GM21825 (cell line): ENCODE measurements around the gene XXYLT1.

Experiments used
- ATAC-seq: cut with Tn5 transposase; IDR thresholded peaks from one replicate; pipeline ENCODE4 v1.9.1; 2021; ENCODE audit warnings: mild to moderate bottlenecking, moderate library complexity; ENCODE audit not compliant: unreplicated experiment

Gene XXYLT1

DNA sequence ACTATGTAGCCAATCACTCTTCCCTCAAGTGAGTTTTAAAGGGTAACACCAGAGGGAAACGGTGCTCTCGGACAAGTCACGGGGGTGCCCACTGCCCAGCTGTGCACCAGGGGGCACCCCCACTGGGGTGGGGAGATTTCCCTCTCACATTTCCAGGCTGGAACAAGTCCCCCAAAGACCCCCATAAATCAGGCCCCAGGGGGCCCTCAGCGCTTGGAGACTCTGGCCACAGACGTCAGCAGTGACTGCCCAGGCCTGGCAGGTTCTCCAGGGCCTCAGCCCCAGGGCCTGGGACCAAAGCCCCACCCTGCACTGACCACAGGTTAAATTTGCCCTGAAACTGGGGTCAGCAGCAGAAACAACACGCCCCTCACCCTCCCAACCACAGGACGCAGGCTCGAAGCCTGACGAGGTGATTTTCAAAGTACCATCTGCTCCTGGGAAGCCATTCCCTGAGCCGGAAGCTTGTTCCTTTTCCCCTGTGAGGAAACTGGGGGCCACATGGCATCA lies 17.0 kb downstream of the XXYLT1 start:
- no peak for ATAC-seq

DNA sequence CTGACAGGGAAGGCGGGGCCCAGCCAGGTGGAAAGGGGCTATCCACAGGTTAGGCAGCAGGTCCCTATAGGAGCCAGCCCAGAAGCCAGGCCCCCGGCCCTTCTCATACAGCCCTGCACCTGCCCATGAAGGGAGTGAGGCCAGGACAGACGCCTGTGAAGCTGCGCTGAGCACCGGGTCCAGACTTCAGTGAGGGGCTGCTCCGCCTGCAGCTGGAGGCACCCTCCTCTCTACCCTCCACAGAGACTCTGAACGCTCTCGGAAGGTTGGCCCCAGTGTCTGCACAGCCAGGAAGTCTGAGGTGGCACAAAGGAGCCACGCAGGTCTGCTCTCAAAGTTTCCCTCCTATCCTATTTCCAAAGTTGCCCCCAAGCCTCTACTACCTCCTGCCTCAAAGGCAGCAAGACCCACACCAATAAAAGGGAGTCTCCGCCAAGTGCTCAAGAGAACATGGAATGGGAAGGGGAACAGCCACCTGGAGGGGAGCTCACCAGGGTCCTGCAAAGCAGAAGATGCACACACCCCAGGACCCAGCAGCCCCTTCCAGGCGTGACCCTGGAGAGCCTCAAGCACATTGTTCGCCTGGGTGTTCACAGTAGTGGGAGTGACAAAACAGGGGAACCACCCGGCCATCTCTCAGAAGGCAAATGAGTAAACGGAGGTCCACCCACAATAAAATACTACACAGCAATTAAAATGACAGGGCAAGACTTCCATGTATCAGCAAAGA lies 19.5 kb downstream of the XXYLT1 start:
- ATAC-seq, result no peak

DNA sequence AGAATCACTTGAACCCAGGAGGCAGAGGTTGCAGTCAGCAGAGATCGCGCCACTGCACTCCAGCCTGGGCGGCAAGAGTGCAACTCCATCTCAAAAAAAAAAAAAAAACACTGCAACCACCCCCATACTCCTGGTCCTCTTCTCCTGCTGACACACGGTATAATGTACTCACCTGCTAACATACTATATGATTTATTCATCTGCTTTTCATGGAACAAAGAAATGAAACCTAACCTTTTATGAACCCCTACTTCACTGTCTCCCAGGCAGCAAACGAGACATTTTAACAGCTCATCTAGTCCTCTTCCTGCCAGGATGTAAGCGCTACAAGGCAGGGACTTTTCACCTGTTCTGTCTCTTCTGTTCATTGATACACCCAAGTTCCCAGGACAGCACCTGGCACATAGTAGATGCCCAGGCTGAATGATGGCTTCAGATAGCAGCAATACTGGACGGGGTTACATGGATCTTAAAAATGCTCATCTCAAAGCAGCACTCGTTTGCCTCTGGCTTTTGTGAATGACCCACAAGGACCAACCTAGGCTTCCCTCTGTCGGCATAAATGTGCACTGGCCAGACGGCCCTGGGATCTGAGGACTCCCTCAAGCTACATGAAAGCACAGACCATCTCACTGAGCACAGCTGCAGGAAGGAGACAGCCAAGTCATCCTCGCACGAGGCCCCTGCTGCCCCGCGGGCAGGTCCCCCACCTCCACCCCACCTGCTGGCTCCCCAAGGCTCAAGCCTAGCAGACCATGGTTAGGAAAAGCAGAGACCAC lies 20.3 kb downstream of the XXYLT1 start:
- ATAC-seq, result no peak

DNA sequence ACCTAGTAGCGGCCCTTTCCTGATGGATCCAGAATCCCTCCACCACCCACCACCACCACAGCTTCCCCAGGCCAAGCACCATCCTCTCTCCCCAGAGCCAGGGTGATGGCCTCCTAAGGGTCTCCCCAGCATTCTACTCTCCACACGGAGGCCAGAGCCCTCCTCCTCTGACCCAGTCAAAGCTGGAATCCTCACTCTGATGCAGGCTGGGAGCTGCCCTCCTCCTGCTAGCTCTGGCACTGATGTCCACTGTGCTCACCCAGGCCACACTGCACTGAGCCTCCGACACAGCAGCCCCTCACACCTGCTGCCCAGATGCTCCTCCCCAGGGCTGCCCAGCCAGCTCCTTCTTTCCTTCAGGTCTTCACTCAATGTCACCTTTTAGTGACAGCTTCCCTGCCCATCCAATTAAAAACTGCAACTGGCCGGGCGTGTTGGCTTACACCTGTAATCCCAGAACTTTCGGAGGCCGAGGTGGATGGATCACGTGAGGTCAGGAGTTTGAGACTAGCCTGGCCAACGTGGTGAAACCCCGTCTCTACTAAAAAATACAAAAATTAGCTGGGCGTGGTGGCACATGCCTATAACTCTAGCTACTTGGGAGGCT lies 21.0 kb downstream of the XXYLT1 start:
- ATAC-seq, result no peak

DNA sequence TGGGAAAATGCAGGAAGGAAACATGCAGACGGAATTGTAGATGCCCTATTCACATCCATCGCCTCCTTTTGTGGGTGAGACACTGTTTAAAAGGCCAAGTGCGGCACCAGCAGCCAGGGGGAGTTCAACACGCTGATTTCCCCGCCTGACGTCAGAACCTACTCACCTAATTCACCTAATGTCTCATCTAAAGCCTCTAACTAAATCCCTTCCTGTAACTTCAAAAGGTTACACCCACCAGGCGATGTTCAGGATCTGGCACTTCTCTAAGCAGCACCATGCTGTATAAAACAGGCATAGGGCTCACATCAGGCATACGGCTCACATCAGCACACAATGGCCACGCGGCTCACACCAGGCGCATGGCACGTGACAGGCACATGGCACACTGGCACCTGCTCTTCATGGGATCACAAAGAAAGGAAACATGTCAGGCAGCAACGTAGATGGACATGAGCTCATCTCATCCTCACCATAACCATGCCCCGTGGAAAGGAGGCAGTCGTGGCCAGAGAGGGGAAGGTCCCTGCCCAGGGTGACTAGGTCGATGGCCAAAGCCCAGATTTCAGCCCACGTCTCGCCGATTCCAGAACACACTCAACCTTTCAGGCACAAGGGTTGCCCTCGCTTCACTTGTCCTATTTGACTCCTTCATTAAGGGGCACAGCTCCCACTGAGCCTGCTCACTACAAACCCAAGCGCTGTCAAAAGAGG lies 21.7 kb downstream of the XXYLT1 start:
- ATAC-seq, result no peak

DNA sequence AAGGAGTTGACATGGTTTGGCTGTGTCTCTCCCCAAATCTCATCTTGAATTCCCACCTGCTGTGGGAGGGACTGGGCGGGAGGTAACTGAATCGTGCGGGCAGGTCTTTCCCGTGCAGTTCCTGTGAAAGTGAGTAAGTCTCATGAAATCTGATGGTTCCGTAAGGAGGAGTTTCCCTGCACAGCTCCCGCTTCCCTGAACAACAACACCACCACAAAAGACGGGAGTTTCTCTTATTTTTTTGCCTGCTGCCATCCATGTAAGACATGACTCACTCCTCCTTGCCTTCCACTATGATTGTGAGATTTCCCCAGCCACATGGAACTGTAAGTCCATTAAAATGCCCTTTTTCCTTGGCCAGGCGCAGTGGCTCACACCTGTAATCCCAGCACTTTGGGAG lies 22.7 kb downstream of the XXYLT1 start:
- ATAC-seq, result no peak

DNA sequence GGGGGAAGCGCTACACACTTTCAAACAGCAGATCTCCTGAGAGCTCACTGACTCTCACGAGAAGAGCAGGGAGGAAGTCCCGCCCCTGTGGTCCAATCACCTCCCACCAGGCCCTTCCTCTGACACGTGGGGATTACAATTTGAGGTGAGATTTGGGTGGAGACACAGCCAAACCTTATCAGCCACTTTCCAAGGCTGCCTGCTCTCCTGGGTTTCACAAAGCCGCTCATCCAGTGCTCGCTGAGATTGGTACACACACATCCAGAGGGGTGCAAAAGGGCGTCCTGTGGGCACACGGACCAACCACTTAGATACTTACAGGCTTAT lies 23.1 kb downstream of the XXYLT1 start:
- ATAC-seq, result no peak

DNA sequence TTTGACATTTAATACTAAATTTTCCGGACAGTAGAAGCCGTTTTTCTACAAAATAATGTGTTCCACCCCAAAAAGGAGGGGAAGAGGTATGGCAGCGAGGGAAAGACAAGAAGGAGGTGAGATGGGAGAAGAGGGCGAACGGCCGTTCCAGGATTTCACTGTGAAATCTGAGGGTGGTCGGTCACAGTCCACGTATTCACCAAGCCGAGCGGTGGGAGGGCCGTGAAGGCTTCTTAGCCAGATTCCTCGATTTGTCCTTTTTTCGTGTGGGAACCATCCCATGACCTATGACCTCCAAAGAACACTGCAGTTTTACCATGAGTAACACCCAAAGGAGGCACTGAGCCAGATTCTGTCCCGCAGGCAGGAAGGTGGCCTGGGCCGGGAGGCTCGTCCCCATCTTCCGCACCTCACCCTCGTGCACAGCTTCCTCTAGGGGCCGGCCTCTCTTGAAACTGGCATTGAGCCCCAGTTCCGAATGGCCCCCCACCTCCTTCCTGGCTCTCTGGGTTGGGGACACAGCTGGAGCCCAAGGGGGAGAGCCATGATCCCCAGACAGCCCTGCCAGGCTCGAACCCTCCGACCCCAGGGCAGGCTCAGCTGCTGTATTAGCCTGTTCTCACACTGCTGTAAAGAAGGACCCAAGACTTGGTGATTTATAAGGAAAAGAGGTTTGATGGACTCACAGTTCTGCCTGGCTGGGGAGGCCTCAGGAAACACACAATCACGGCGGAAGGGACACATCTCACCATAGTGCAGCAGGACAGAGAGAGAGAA lies 23.7 kb downstream of the XXYLT1 start:
- ATAC-seq, result no peak

DNA sequence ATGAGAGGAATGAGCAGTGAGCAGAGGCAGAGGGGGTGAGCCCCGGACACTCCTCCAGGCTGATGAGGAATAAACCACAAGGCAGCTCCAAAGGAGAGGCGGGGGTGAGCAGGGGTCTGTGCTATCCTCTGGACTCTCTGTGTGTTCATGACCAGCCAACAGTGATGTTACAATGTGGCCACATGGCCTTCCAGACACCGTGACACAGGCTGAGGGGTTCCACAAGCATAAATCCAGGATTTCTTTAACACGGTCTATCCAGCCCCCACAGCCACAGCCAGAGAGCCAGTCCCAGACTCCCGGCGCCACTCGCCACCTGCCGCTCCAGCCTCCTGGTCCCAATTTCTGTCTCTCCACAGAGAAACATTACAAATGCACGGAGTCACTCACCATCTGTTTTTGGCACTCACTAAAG lies 24.4 kb downstream of the XXYLT1 start:
- no peak for ATAC-seq

DNA sequence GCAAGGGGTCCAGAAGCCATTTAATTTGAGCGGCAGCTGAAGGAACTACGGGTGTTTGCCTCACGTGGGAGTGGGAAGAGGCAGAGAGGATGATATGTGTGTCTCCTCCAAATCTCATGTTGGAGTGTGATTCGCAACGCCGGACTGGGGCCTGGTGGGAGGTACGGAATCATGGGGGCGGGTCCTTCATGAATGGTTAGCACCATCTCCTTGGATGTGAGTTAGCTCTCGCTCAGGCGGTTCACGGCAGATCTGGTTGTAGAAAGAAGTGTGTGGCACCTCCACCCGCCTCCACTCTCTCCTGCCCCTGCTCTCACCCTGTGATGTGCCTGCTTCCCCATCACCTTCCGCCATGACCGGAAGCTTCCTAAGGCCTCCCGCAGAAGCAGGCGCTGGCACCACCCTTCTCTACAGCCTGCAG lies 25.4 kb downstream of the XXYLT1 start:
- no peak for ATAC-seq

DNA sequence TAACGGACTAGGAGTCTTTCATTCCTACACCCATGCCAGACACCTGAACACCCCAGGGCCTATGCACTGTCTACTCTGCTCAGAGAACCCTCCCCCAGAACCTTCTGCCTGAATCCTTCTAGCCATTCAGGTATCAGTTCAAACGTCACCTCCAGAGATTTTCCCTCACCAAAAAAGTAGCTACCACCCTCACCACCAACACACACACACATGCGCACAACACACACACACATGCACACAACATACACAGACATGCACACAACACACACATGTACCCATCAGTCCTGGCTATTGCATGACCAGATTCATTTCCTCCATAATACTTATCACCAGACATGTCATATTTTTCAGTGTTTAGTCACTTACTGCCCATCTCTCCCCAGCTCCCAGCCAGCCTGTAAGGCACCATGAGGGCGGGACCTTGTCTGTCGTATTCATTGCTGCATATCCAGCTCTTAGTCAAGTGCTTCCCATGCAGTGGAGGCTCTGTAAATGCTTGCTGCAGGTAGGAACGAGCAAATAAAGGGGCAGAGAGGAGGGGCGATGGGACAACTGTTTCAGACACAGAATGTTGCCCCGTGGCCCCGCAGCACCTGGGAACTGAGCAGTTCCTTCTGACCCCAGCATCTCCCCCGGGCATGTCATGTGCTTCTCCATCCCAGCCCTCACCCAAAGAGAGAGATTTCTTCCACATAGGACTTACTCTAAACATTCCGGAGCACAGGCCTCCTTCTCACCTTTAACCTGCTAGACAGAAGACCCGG lies 29.2 kb downstream of the XXYLT1 start:
- ATAC-seq, result no peak

DNA sequence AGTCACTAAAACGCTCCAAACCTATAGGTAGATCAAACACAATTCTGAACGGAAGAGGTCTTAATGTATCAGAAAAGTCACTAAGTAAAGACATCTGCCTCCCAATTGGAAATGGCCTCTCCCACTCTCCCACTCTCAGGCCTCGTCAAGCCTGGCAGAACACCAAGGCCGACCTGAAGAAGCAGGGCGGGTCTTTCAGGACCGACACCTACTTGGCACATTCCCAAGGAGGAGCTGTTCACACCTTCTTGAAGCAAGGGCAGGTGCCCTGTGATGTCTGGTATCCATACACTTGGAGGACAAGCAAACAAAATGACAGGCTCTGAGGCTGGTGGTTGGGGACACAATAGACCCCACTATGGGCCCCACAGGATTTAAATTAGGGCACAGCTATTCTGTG lies 30.0 kb downstream of the XXYLT1 start:
- no peak for ATAC-seq

DNA sequence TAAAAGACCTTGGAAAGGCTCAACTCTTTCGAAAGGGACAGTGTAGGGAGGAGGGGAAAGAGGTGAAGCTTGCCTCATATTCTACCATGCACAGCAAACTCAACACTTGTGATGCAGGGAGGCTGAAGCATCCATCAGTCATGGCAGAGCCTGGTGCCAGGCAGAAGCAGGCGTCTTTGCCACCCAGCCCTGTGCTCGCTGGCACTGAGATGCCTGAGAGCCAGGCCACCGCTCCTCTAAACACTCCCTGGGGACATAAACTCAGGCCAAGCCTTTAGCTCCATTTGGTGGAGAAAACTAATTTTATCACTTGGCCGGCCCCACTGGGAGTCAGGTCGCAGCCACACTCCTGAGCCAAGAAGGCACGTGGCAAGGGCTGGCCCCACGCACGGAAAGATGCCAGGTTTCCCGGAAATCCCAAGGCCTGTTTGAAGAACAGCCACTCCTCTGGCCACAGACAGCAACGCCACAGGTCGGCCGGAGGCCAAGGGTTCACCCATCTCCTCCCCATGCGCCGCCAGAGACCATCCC lies 30.7 kb downstream of the XXYLT1 start:
- ATAC-seq, result no peak

DNA sequence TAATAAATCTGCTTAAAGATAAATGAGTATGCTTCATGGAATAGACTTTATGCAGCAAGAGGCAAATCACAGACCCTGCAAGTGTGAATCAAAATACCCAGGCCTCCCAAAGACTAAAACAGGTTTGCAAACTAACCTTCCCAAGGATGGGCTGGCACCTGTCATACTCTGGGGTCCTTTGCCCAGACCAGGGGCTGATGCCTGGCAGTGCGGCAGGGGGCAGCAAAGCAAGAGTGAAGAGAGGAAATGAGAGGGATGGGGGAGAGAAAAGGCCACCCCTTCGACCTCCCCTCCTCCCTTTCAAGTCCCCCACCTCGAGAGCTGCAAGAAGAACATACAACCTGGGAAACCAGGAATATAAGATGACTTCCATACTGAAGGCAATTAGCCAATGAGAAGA lies 31.8 kb downstream of the XXYLT1 start:
- no peak for ATAC-seq

DNA sequence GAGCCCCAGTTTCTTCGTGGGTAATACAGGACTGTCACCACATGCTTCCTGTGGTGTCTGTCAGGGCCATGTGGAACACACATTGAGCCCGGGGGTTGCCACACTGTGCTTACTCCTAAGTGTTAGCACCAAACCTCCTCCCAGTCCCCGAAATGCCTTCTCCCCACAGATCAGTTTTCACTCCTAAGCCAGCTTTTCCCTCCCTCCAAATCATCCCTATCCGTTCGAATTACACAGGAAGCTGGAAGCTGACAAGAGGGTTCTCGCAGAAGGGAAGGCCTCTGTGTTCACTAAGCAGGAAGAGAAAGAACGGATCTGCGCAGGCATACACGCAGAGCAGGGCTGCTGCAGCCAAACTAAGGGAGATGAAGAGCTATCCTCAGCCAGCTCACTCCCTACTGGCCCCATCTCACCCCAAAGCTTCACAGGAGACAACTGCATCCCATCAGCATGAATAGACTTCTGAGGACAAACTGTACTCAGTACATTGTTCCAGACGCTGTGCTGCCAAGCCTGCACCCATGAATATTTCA lies 32.3 kb downstream of the XXYLT1 start:
- ATAC-seq, result no peak

DNA sequence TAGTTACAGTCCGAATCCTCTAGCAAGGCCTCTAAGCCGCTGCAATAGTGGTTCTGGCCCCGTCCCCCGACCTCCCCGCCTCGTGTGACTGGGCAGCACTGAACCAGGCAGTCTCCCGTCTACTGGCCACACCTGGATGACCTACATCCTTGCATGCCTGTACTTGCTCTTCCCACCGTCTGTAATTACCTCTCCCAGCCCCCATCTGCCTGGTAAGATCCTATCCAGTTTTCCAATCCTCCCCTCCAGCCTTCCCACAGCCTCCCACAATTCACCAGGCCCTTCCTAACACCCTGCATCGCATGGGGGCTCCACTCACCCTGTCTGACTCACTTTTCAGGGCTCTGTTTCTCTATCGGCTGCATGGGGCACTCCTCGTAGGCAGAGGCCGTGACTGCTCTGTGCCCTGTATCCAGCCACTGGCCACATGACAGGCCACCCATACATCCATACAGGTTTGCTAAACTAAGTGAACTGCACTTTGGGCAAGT lies 32.8 kb downstream of the XXYLT1 start:
- ATAC-seq, result no peak

DNA sequence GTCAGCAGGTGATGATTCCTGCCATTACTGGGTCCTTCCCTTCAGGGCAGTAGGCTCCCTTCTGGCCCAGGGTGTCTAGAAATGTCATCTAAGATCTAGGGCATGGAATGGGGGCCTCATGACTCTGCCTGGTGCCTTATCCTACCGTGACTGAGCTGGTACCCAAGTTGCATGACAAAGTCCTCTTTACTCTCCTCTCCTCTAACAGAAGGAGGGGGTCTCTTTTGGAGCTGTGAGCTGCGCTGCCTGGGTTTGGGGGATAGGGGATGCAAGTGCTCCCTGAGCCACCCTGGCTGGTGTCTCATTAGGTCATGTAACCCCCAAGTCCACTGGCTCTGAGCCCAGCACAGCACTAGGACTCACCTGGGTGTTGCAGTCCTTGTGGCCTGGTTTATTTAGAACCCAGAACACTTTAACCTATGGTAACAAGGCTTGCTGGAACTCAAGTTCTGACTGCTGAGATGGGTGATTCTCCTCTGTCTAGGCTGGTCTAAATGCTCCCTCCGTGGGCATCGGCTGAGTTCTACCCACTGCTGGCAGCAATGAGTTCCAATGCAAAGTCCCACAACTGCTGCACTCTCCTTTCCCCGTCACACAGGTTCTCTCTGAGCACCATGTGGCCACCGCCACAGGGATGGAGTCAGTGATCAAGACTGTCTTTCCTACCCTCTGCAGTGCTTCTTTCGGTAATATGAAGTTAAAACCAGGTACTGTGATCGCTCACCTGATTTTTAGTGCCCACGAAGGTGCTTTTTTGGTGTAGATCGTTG lies 34.0 kb downstream of the XXYLT1 start:
- no peak for ATAC-seq

DNA sequence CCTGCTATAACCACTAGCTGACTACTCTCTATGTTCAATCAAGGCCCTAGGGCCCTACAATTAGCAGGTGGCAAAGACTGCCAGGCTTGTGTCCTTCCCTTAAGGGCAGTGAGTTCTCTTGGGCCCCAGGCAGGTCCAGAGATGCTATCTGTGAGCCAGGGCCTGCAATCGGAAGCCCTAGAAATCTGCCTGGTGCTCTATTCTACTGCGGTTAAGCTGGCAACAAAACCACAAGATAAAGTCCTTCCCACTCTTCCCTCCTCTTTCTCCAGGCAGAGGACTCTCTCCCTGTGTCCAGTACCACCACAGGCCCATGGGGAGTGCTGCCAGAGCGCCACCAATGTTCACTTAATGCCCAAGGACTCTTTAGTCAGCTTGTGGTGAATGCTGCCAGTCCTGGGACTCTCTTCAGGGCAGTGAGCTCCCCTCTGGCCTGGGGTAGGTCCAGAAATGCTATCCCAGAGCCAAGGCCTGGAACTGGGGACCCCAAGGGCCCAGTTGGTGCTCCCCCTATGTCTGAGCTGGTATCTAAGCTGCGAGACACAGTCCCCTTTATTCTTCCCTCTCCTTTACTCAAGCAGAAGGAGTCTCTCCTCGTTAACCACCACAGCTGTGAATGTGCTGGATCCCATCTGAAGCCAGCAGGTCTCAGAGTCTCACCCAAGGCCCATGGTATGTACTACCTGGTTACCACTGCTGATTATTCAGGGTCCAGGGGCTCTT lies 34.7 kb downstream of the XXYLT1 start:
- ATAC-seq, result no peak
